Subcutaneous abdominal adipose tissue (tissue), 5 donors: ENCODE data around the gene MRPS5.
"Not testable (repeated sequence)": the region's sequence is repeated elsewhere in the genome, so short reads cannot be mapped to it uniquely, and the experiment has no call there.

Experiments
- H3K27ac ChIP-seq: one replicate; pipeline ENCODE4 v1.7.0; 2013; ENCODE audit warnings: low read depth, mild to moderate bottlenecking, inconsistent platforms, low read length, moderate library complexity
- H3K27me3 ChIP-seq, 5 donors: one replicate each; pipeline ENCODE4 v1.7.0; 2013; ENCODE audit warnings: low read length in 5 of 5, inconsistent platforms in 1 of 5; ENCODE audit not compliant: control insufficient read depth in 5 of 5, insufficient read depth in 4 of 5
- H3K36me3 ChIP-seq, 5 donors: one replicate each; pipeline ENCODE4 v1.7.0; 2013; ENCODE audit warnings: low read length in 5 of 5; ENCODE audit not compliant: control insufficient read depth in 5 of 5, insufficient read depth in 5 of 5
- H3K4me1 ChIP-seq, 5 donors: one replicate each; pipeline ENCODE4 v1.7.0; 2013; ENCODE audit warnings: low read length in 5 of 5, mild to moderate bottlenecking in 3 of 5, moderate library complexity in 1 of 5; ENCODE audit not compliant: control insufficient read depth in 5 of 5, insufficient read depth in 5 of 5
- H3K4me3 ChIP-seq, 5 donors: one replicate each; pipeline ENCODE4 v1.7.0; 2013; ENCODE audit warnings: low read length in 5 of 5, low read depth in 1 of 5
- H3K9ac ChIP-seq, 5 donors: one replicate each; pipeline ENCODE4 v1.7.0; 2013; ENCODE audit warnings: low read length in 5 of 5, mild to moderate bottlenecking in 4 of 5, moderate library complexity in 3 of 5
- H3K9me3 ChIP-seq, 5 donors: one replicate each; pipeline ENCODE4 v1.7.0; 2013; ENCODE audit warnings: low read length in 5 of 5; ENCODE audit not compliant: control insufficient read depth in 5 of 5
- donor health status: healthy.
- donor health status: healthy.
- donor health status: healthy.
- donor health status: healthy.
- donor health status: healthy.

Gene MRPS5

DNA sequence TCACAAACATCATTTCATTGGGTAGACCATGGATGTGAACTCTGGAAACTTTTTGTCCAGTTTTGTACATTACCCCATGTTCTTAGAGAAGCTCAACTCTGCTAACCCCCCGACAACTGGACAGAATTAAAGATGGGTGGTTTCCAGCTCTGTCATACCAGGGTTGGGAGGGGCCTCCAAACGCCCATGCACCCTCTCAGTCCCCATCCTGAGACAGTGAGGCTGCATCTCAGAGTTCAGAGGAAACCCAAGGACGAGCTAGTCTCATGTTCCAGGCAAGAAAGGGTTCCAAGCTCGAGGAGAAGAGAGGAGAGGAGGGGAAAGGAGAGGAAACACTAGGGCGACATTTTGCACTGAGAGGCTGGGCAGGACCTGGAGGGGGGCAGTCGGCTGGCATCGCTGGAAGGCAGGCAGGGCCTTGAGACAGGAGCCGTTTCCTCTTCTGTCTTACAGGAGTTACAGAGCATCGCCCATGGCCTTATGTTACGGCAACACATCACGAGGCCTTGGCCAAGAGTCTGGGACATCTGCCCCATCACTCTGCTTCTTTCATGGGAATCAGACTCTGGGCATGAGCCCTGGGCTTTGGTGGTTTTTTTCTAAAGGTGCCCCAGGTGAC is 79.7 kb downstream of the MRPS5 start:
- H3K4me3 ChIP-seq, result no peak overlapping the region
- H3K9me3 ChIP-seq, result no peaks in the 10 kb centered on the region
- no peak overlapping the region for H3K27ac ChIP-seq
- H3K9ac ChIP-seq, result no peak overlapping the region
- H3K36me3 ChIP-seq, result no peaks in the 10 kb centered on the region
- peaks cover 0 to 14% (median 0%) of the 10 kb centered on the region in 5 donors for H3K27me3 ChIP-seq
- peaks cover 3 to 12% (median 10%) of the 10 kb centered on the region in 5 donors for H3K4me1 ChIP-seq

GRCh38 chr2:95041060-95041823 is 80.4 kb downstream of the MRPS5 start:
- Histone ChIP-seq H3K36me3 (no peaks in the 10 kb centered on the region), H3K9me3 (no peaks in the 10 kb centered on the region), H3K4me1 (peaks cover 3 to 12% (median 10%) of the 10 kb centered on the region in 5 donors), H3K27me3 (peaks cover 0 to 14% (median 0%) of the 10 kb centered on the region in 5 donors), H3K4me3 (no peak overlapping the region), H3K27ac (no peak overlapping the region), H3K9ac (no peak overlapping the region)

- Histone ChIP-seq H3K4me1 (peaks cover 3 to 12% (median 10%) of the 10 kb centered on the region in 5 donors), H3K27ac (no peak overlapping the region), H3K27me3 (peaks cover 0 to 14% (median 0%) of the 10 kb centered on the region in 5 donors), H3K9me3 (no peaks in the 10 kb centered on the region), H3K36me3 (no peaks in the 10 kb centered on the region), H3K9ac (no peak overlapping the region), H3K4me3 (no peak overlapping the region)
These were observed 81.2 kb downstream of the MRPS5 start for GRCh38 chr2:95040426-95040825.

GRCh38 chr2:95039978-95040377 is 81.6 kb downstream of the MRPS5 start:
- Histone ChIP-seq H3K27me3 (peaks cover 0 to 18% (median 0%) of the 10 kb centered on the region in 5 donors), H3K9ac (no peak overlapping the region), H3K9me3 (no peaks in the 10 kb centered on the region), H3K36me3 (no peaks in the 10 kb centered on the region), H3K27ac (no peak overlapping the region), H3K4me3 (no peak overlapping the region), H3K4me1 (peaks cover 3 to 12% (median 10%) of the 10 kb centered on the region in 5 donors)

DNA sequence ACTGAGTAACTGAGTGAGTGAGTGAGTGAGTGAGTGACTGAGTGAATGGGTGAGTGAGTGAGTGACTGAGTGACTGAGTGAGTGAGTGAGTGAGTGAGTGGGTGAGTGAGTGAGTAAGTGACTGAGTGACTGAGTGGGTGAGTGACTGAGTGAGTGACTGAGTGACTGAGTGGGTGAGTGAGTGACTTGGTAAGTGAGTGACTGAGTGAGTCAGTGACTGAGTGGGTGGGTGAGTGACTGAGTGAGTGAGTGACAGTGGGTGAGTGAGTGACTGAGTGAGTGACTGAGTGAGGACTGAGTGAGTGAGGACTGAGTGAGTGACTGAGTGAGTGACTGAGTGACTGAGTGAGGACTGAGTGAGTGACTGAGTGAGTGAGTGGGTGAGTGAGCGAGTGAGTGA is 82.2 kb downstream of the MRPS5 start:
- Histone ChIP-seq H3K9ac (no peak overlapping the region), H3K9me3 (no peaks in the 10 kb centered on the region), H3K27me3 (peaks cover 0 to 24% (median 2%) of the 10 kb centered on the region in 5 donors), H3K27ac (no peak overlapping the region), H3K36me3 (no peaks in the 10 kb centered on the region), H3K4me1 (peaks cover 3 to 12% (median 10%) of the 10 kb centered on the region in 5 donors), H3K4me3 (no peak overlapping the region)

GRCh38 chr2:95038635-95039298 is 82.8 kb downstream of the MRPS5 start:
- Histone ChIP-seq H3K36me3 (no peaks in the 10 kb centered on the region), H3K27ac (no peak overlapping the region), H3K4me3 (no peak overlapping the region), H3K9ac (no peak overlapping the region), H3K27me3 (peaks cover 0 to 26% (median 5%) of the 10 kb centered on the region in 5 donors), H3K9me3 (no peaks in the 10 kb centered on the region), H3K4me1 (peaks cover 3 to 12% (median 9%) of the 10 kb centered on the region in 5 donors)

GRCh38 chr2:95037841-95038585 is 83.6 kb downstream of the MRPS5 start:
- not testable (repeated sequence) for H3K9me3 ChIP-seq, H3K27ac ChIP-seq, H3K9ac ChIP-seq, H3K4me3 ChIP-seq, H3K4me1 ChIP-seq, H3K36me3 ChIP-seq
- peaks cover 0 to 23% (median 10%) of the 10 kb centered on the region in 5 donors for H3K27me3 ChIP-seq

- H3K27me3 ChIP-seq, result peaks cover 3 to 25% (median 10%) of the 10 kb centered on the region in 5 donors
- H3K27ac ChIP-seq, result no peak overlapping the region
- no peaks in the 10 kb centered on the region for H3K36me3 ChIP-seq
- no peak overlapping the region for H3K9ac ChIP-seq
- H3K4me1 ChIP-seq, result no peaks in the 10 kb centered on the region
- H3K4me3 ChIP-seq, result no peak overlapping the region
- no peaks in the 10 kb centered on the region for H3K9me3 ChIP-seq
These were observed 84.2 kb downstream of the MRPS5 start for GRCh38 chr2:95037384-95037839.

GRCh38 chr2:95036596-95037383 is 84.8 kb downstream of the MRPS5 start:
- H3K36me3 ChIP-seq, result no peaks in the 10 kb centered on the region
- no peaks in the 10 kb centered on the region for H3K9me3 ChIP-seq
- H3K27me3 ChIP-seq, result peaks cover 9 to 32% (median 14%) of the 10 kb centered on the region in 5 donors
- H3K4me1 ChIP-seq, result no peaks in the 10 kb centered on the region
- no peak overlapping the region for H3K4me3 ChIP-seq
- no peak overlapping the region for H3K9ac ChIP-seq
- no peak overlapping the region for H3K27ac ChIP-seq
